GM12892 (cell line): ENCODE data around the gene KRTDAP.

Experiments
- POLR2A ChIP-seq: IDR thresholded peaks from 2 replicates; pipeline ENCODE4 v1.6.1; 2011; ENCODE audit warnings: low read depth, low read length, control low read depth
- POLR2AphosphoS5 ChIP-seq: IDR thresholded peaks from 2 replicates; pipeline ENCODE4 v1.6.1; 2011; ENCODE audit warnings: low read depth, low read length, control low read depth
- TAF1 ChIP-seq: IDR thresholded peaks from 2 replicates; pipeline ENCODE4 v1.6.1; 2011; ENCODE audit warnings: low read depth, mild to moderate bottlenecking, control low read depth, low read length, borderline replicate concordance

DNA sequence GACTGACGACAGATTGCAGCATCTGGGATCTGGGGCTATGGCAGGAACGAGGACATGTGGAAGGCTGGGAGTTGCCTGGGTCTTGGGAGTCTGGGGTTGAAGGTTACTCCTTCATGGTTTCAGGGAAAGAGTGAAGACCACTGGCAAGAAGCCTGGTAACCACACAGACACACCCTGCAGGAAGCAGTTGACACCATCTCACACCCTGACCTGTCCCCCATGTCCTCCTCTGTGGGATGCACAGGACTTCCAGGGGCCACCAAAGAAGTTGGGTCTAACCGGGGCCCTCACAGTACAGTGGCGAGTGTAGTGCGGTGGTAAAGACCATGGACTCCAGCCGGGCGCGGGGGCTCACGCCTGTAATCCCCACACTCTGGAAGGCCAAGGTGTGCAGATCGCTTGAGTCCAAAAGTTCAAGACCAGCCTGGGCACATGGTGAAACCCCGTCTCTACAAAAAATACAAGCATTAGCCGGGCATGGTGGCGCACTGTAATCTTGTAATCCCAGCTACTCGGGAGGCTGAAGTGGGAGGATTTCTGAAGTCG, 52.8 kb downstream of the KRTDAP start:
- TF ChIP-seq TAF1 (no peak), POLR2A (no peak), POLR2AphosphoS5 (no peak)
